ENCODE measurements around the gene VAPB.

GRCh38 chr20:58407201-58407873 lies 18.3 kb downstream of the VAPB start:
- no peak for TF ChIP-seq CTCF (IDR thresholded peaks at IDR 0.05)
- TF ChIP-seq POLR2A (IDR thresholded peaks at IDR 0.05): no peak
- no peak for TF ChIP-seq EP300 (IDR thresholded peaks at IDR 0.05)
- no peak for TF ChIP-seq POLR2AphosphoS5 (IDR thresholded peaks at IDR 0.05)
